Activated CD4-positive, alpha-beta T cell treated with anti-CD3 and anti-CD28 coated beads, Interleukin-2, amount 10 ng/mL, durations not matched to agents 24 days and 14 days (primary cell): ENCODE measurements around the gene PNLIPRP3. TPM values are rescaled to one million over a fixed set of nuclear protein-coding genes. Genes with fewer than 3 reads are reported as not detected.
A peak's percentile ranks its signal among the peaks of the same experiment; 100 is the strongest.

Source experiments
- DNase-seq: peaks from one replicate; pipeline ENCODE4 v3.0.0; 2022
- H3K27ac Mint-ChIP-seq: one replicate; pipeline ENCODE4 v1.8.0; 2022; ENCODE audit warnings: mild to moderate bottlenecking, mixed read lengths
- H3K27me3 Mint-ChIP-seq: one replicate; pipeline ENCODE4 v1.8.0; 2022; ENCODE audit warnings: mixed read lengths
- H3K36me3 Mint-ChIP-seq: one replicate; pipeline ENCODE4 v1.8.0; 2022; ENCODE audit warnings: low read depth, mild to moderate bottlenecking, mixed read lengths
- H3K4me1 Mint-ChIP-seq: one replicate; pipeline ENCODE4 v1.8.0; 2021; ENCODE audit warnings: mixed read lengths
- H3K4me3 Mint-ChIP-seq: one replicate; pipeline ENCODE4 v1.8.0; 2022; ENCODE audit warnings: mild to moderate bottlenecking, moderate library complexity, mixed read lengths
- H3K9me3 Mint-ChIP-seq: one replicate; pipeline ENCODE4 v1.8.0; 2021; ENCODE audit warnings: mixed read lengths
- intact Hi-C: fragments of 100-400 bp; cut with micrococcal nuclease; formaldehyde crosslinking; loops from one replicate; pipeline ENCODE4 v1.15.1; 2023
- total RNA-seq: library from RNA; stranded (reverse); gene quantifications from 2 replicates; pipeline ENCODE4 v1.2.3, GENCODE V29; 2022

Gene PNLIPRP3
- total RNA-seq, 1 donor from 2014 or later: not detected

GRCh38 chr10:116510565-116510964 is 82.9 kb downstream of the PNLIPRP3 start:
- Mint-ChIP-seq H3K9me3 (no peaks in the 10 kb centered on the region), H3K36me3 (no peaks in the 10 kb centered on the region), H3K27me3 (no peaks in the 10 kb centered on the region), H3K27ac (no peak overlapping the region), H3K4me3 (no peak overlapping the region), H3K4me1 (no peaks in the 10 kb centered on the region)
- intact Hi-C loops: no loop called here
- DNase-seq: no peak

DNA sequence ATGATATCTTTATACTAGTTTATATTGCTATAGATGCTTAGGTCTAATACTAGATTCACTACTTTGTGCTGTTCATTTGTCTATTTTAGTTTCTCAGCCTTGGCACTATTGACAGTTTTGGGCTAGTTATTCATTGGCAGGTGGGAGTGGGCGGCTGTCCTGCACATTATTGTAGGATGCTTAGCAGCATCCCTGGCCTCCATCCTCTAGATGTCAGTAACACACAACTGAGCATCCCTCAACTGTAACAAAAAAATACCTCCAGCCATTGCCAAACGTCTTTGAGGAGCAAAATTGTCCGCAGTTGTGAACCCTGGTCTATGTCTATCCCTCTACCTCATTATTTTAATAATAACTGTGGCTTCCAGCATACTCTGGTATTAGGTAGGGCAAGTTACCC is 83.7 kb downstream of the PNLIPRP3 start:
- H3K4me1 Mint-ChIP-seq: no peaks in the 10 kb centered on the region
- H3K27ac Mint-ChIP-seq: no peak overlapping the region
- H3K4me3 Mint-ChIP-seq: no peak overlapping the region
- no peaks in the 10 kb centered on the region for H3K27me3 Mint-ChIP-seq
- intact Hi-C loops: no loop called here
- no peaks in the 10 kb centered on the region for H3K9me3 Mint-ChIP-seq
- DNase-seq: no peak
- no peaks in the 10 kb centered on the region for H3K36me3 Mint-ChIP-seq

- Mint-ChIP-seq H3K27ac (no peak overlapping the region), H3K36me3 (no peaks in the 10 kb centered on the region), H3K4me3 (no peak overlapping the region), H3K4me1 (no peaks in the 10 kb centered on the region), H3K9me3 (no peaks in the 10 kb centered on the region), H3K27me3 (no peaks in the 10 kb centered on the region)
- intact Hi-C loops: no loop called here
- DNase-seq: peak; percentile 71
Measured at GRCh38 chr10:116521424-116522290, 94.0 kb downstream of the PNLIPRP3 start.

DNA sequence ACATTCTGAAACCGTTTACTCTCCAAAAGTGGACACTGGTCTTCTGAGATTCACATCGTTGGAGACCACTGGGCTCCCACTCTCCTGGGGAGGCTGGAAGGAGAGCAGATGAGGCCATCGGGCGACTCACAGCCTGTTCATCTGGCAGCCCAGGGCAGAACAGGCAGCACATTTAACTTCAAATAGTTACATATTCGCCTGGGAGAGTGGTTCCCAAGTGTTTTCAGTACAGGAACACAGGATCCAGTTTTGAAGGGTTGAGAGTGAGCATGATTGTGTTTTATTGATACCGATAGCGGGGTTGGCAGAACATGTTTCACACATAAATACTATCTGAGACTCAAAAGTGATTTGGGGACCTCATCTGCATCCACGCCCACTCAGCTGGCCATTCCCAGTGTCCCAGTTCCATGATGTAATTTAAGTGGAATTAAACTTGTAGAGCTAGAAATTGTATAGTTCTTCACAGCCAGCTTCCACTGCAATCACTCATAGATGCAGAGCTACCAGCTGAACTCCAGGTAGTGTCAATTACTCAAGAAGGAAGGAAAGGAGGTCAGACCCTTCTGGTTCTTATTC is 95.2 kb downstream of the PNLIPRP3 start:
- intact Hi-C loops: no loop called here
- H3K36me3 Mint-ChIP-seq: no peaks in the 10 kb centered on the region
- H3K9me3 Mint-ChIP-seq: no peaks in the 10 kb centered on the region
- no peak overlapping the region for H3K4me3 Mint-ChIP-seq
- no peaks in the 10 kb centered on the region for H3K4me1 Mint-ChIP-seq
- no peak overlapping the region for H3K27ac Mint-ChIP-seq
- no peak for DNase-seq
- no peaks in the 10 kb centered on the region for H3K27me3 Mint-ChIP-seq

DNA sequence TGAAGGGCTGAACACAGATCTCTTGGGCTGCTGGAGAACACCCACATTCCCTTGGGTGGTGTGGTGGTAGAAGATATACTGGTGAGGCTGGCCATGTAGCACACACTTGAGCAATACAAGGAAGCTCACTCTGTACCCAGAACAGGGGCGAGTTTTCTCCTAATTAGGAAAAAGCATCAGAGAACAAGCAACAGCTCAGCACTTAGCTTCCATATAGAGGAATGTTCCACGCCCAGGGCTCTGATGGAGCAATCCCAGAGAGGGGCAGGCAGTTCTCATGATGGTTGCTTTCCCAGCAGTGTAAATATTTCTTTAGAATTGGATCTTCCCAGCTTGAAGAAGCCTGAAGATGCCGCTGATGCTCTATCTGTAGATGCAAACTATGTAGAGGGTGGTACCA is 97.1 kb downstream of the PNLIPRP3 start:
- no peak overlapping the region for H3K4me3 Mint-ChIP-seq
- intact Hi-C loops: no loop called here
- no peak overlapping the region for H3K27ac Mint-ChIP-seq
- no peak for DNase-seq
- no peaks in the 10 kb centered on the region for H3K27me3 Mint-ChIP-seq
- no peaks in the 10 kb centered on the region for H3K36me3 Mint-ChIP-seq
- H3K9me3 Mint-ChIP-seq: no peaks in the 10 kb centered on the region
- H3K4me1 Mint-ChIP-seq: no peaks in the 10 kb centered on the region

GRCh38 chr10:116526219-116526618 is 98.6 kb downstream of the PNLIPRP3 start:
- Mint-ChIP-seq H3K27ac (no peak overlapping the region), H3K4me3 (no peak overlapping the region), H3K36me3 (no peaks in the 10 kb centered on the region), H3K4me1 (no peaks in the 10 kb centered on the region), H3K27me3 (no peaks in the 10 kb centered on the region), H3K9me3 (no peaks in the 10 kb centered on the region)
- intact Hi-C loops: no loop called here
- DNase-seq: no peak

Other genes starting within 250 kb of the PNLIPRP3 start
- not detected in 2 replicates for gene GFRA1, start 154.6 kb upstream of the PNLIPRP3 start, total RNA-seq
- gene CCDC172, start 103.4 kb upstream of the PNLIPRP3 start, total RNA-seq: not detected in 2 replicates
- gene PNLIP, start 118.1 kb downstream of the PNLIPRP3 start, total RNA-seq: not detected in 2 replicates
- not detected in 2 replicates for gene PNLIPRP1, start 163.1 kb downstream of the PNLIPRP3 start, total RNA-seq
- gene PNLIPRP2, start 193.1 kb downstream of the PNLIPRP3 start, total RNA-seq: not detected in 2 replicates